Upper lobe of left lung (tissue), 6 donors: Measurements from ENCODE around the gene MCM5. TPM values are rescaled to one million over a fixed set of nuclear protein-coding genes. Genes with fewer than 3 reads are reported as not detected.

ENCODE experiments used
- ATAC-seq, 2 donors: fragments of 200-7000 bp; cut with Tn5 transposase; one replicate each; pipeline ENCODE4 v1.9.1; 2022; ENCODE audit warnings: mild to moderate bottlenecking in 2 of 2, moderate library complexity in 2 of 2; ENCODE audit not compliant: low FRiP score in 2 of 2
- DNase-seq, 2 donors: peaks; one replicate each; pipeline ENCODE4 v3.0.0-alpha.2; 2019 to 2020
- H3K27ac ChIP-seq, 4 donors: fragments of 200-600 bp; sonication (generic); one replicate each; pipeline ENCODE4 v1.5.1; 2016 to 2019
- H3K27me3 ChIP-seq, 4 donors: fragments of 200-600 bp; sonication (generic); one replicate each; pipeline ENCODE4 v1.5.1; 2017 to 2019
- H3K36me3 ChIP-seq, 4 donors: fragments of 200-600 bp; sonication (generic); one replicate each; pipeline ENCODE4 v1.5.1; 2016 to 2019
- H3K4me1 ChIP-seq, 4 donors: fragments of 200-600 bp; sonication (generic); one replicate each; pipeline ENCODE4 v1.5.1; 2018 to 2019
- H3K4me3 ChIP-seq, 4 donors: fragments of 200-600 bp; sonication (generic); one replicate each; pipeline ENCODE4 v1.5.1; 2017 to 2019; ENCODE audit warnings: mild to moderate bottlenecking in 2 of 4, moderate library complexity in 1 of 4
- H3K9me3 ChIP-seq, 4 donors: fragments of 200-600 bp; sonication (generic); one replicate each; pipeline ENCODE4 v1.5.1; 2018 to 2019
- EP300 ChIP-seq, 4 donors: sonication (generic); formaldehyde crosslinking; IDR thresholded peaks; one replicate each; pipeline ENCODE4 v1.5.1; 2017; ENCODE audit warnings: antibody characterized with exemption in 4 of 4, control low read depth in 2 of 4
- POLR2A ChIP-seq, 4 donors: fragments of 450-650 bp; IDR thresholded peaks; one replicate each; pipeline ENCODE4 v1.5.1; 2016 to 2017; ENCODE audit warnings: antibody characterized with exemption in 4 of 4, mild to moderate bottlenecking in 2 of 4
- POLR2AphosphoS5 ChIP-seq, 2 donors: sonication (generic); formaldehyde crosslinking; IDR thresholded peaks; one replicate each; pipeline ENCODE4 v1.5.1; 2017; ENCODE audit warnings: antibody characterized with exemption in 2 of 2
- WGBS, 2 donors: methylation state at CpG; one replicate each; pipeline ENCODE4 v1.1.5; 2017 to 2018; 5-methylcytosine and 5-hydroxymethylcytosine counted together
- total RNA-seq, 6 donors: library from RNA; depleted of rRNA in 4 of 6; stranded (reverse); fragments of >200 nt in 4 of 6; gene quantifications; one replicate each; pipeline versions ENCODE4 v1.1.0 to v1.2.1, GENCODE V29; 2016 to 2021
- TF ChIP-seq, protein P1 (sequence below), 6 experiments: fragments of 450-650 bp in 4 of 6; fragments of 200-600 bp in 2 of 6; sonication (generic) in 2 of 6; IDR thresholded peaks; one replicate each; pipeline ENCODE4 v1.5.1; 2016 to 2019; ENCODE audit warnings: antibody characterized with exemption in 6 of 6
- donor health status: DM: no; HTN: no; CAD: no; lungs with moderate emphysema.
- donor health status: DM: no; HTN: yes; CAD: no; lungs with severe emphysema.

The MCM5 gene
- total RNA-seq, 6 donors from 2014 or later: 9.8 to 34.4 (median 20.2) TPM

DNA sequence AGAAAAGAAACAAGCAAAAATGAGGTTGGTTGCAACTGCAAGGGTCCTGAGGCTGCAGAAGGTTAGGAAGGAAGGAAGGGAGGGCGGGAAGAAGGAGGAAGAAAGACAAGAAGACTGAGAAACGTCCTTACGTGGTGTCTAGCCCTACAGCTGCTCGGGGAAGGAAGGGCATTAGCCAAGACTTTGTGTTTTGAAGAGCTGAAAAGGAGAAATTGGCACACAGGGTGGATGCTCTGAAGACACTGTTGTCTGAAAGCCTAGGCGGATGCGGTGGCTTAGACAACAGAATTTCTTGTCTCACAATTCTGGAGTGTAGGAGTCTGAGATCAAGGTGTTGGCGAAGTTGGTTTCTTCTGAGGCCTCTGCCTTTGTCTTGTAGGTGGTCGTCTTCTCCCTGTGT, 60.7 kb downstream of the MCM5 start:
- Histone ChIP-seq H3K9me3 (no peaks in the 10 kb centered on the region), H3K4me1 (no peaks in the 10 kb centered on the region), H3K27ac (no peak overlapping the region), H3K27me3 (no peaks in the 10 kb centered on the region), H3K4me3 (no peak overlapping the region), H3K36me3 (no peaks in the 10 kb centered on the region)
- TF ChIP-seq POLR2A (IDR thresholded peaks at IDR 0.05) (no peak), POLR2AphosphoS5 (IDR thresholded peaks at IDR 0.05) (no peak), EP300 (IDR thresholded peaks at IDR 0.05) (no peak)
- TF ChIP-seq, protein P1, sequence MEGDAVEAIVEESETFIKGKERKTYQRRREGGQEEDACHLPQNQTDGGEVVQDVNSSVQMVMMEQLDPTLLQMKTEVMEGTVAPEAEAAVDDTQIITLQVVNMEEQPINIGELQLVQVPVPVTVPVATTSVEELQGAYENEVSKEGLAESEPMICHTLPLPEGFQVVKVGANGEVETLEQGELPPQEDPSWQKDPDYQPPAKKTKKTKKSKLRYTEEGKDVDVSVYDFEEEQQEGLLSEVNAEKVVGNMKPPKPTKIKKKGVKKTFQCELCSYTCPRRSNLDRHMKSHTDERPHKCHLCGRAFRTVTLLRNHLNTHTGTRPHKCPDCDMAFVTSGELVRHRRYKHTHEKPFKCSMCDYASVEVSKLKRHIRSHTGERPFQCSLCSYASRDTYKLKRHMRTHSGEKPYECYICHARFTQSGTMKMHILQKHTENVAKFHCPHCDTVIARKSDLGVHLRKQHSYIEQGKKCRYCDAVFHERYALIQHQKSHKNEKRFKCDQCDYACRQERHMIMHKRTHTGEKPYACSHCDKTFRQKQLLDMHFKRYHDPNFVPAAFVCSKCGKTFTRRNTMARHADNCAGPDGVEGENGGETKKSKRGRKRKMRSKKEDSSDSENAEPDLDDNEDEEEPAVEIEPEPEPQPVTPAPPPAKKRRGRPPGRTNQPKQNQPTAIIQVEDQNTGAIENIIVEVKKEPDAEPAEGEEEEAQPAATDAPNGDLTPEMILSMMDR (IDR thresholded peaks at IDR 0.05): no peak
- WGBS, 2 donors: 48 to 69% methylated on average over 8 of the region's 8 CpGs
- DNase-seq: no peak
- no peak for ATAC-seq

DNA sequence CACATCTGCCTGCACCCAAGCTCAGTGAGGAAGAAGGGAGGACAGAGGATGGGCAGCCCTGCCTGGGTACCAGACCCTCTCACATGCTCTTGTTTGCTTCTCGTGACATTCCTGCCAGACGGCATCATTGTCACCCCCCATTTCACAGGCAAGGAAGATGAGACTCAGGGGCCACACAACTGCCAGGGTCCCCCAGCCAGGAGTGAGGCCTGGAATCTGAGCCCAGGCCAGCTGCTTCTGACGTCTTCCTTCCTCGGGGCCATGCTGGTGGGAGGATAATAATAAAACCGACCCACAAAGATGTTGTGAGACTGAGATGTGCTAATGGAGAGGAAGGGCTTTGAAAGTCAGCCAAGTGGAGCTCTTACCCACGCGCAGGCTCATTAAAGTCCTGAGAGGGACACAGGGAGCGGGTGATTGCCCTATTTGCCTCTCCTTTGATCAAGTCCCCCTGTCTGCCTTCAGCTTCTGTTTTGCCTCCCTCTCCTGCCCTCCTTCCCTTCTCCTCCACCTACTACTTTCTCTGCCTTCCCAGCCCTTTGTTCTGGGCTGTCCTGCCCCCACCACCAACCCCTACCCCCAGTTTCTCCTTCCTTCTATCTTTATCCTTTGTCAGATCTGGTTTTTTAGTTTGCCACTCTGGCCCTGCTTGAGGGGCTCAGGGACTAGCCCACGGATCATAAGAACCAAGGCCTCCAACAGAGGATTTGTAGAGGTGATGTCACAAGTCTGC, 62.7 kb downstream of the MCM5 start:
- no peak for DNase-seq
- Histone ChIP-seq H3K27me3 (no peaks in the 10 kb centered on the region), H3K27ac (no peak overlapping the region), H3K9me3 (no peaks in the 10 kb centered on the region), H3K36me3 (no peaks in the 10 kb centered on the region), H3K4me3 (no peak overlapping the region), H3K4me1 (peaks cover 1 to 6% (median 4%) of the 10 kb centered on the region in 4 donors)
- no peak for ATAC-seq
- TF ChIP-seq POLR2AphosphoS5 (IDR thresholded peaks at IDR 0.05): no peak
- no peak for TF ChIP-seq POLR2A (IDR thresholded peaks at IDR 0.05)
- TF ChIP-seq, protein P1 (IDR thresholded peaks at IDR 0.05): no peak
- no peak for TF ChIP-seq EP300 (IDR thresholded peaks at IDR 0.05)
- 64 to 81% methylated on average over 9 of the region's 9 CpGs for WGBS, 2 donors

DNA sequence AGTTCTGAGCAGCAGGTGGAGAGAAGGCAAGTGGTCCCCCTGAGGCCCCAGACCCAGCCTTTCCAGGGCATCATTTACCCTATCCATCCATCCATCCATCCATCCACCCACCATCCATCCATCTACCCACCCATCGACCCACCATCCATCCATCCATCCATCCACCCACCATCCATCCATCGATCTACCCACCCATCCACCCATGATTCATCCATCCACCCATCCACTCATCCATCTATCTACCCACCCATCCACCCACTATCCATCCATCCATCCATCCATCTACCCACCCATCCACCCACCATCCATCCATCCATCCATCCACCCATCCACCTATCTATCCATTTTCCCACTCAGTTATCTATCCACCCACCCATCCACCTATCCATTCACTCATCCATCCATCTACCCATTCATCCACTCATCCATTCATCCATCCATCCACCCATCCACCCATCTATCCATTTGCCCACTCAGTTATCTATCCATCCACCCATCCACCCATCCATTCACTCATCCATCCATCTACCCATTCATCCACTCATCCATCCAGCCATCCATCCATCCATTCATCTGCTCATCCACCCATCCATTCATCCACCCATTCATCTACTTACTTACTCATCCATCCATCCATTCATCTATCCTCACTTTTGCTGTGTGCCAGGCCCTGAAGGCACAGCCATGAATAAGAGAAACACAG, 63.4 kb downstream of the MCM5 start:
- H3K9me3 ChIP-seq: no peaks in the 10 kb centered on the region
- WGBS, 2 donors: 87 to 93% methylated on average over 2 of the region's 2 CpGs
- no peak for ATAC-seq
- no peaks in the 10 kb centered on the region for H3K36me3 ChIP-seq
- no peak for DNase-seq
- peaks cover 8 to 13% (median 11%) of the 10 kb centered on the region in 4 donors for H3K4me1 ChIP-seq
- TF ChIP-seq POLR2AphosphoS5 (IDR thresholded peaks at IDR 0.05) (no peak), EP300 (IDR thresholded peaks at IDR 0.05) (no peak), POLR2A (IDR thresholded peaks at IDR 0.05) (no peak)
- TF ChIP-seq, protein P1 (IDR thresholded peaks at IDR 0.05): no peak
- H3K27ac ChIP-seq: no peak overlapping the region
- H3K4me3 ChIP-seq: no peak overlapping the region
- no peaks in the 10 kb centered on the region for H3K27me3 ChIP-seq

DNA sequence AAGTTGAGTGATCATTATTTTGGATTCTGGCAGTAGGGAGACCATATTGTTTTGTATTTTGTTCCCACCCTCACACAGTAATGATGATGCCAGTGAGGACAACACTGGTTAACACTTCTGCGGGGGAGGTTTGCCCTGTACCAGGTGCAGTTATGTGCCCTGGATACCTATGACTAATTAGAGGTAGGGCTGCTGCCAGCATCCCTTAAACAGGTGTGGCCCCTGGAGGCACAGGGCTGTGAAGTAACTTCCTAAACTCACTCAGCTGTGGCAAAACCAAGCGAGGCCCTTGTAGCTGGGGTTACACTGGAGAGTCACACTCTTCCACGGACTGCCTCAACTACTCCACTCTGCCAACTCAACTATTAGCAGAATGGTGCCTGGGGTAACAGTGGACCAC, 64.5 kb downstream of the MCM5 start:
- no peaks in the 10 kb centered on the region for H3K9me3 ChIP-seq
- no peaks in the 10 kb centered on the region for H3K36me3 ChIP-seq
- ATAC-seq (no peak), DNase-seq (no peak)
- peaks cover 8 to 21% (median 17%) of the 10 kb centered on the region in 4 donors for H3K4me1 ChIP-seq
- H3K27me3 ChIP-seq: no peaks in the 10 kb centered on the region
- TF ChIP-seq, protein P1 (IDR thresholded peaks at IDR 0.05): no peak
- TF ChIP-seq POLR2AphosphoS5 (IDR thresholded peaks at IDR 0.05) (no peak), EP300 (IDR thresholded peaks at IDR 0.05) (no peak), POLR2A (IDR thresholded peaks at IDR 0.05) (no peak)
- H3K27ac ChIP-seq: no peak overlapping the region
- 94% methylated on average over 3 of the region's 3 CpGs; no CpG with 5 or more reads in 1 of the 2 donors for WGBS, 2 donors
- no peak overlapping the region for H3K4me3 ChIP-seq
